Tibial artery (tissue), 4 donors: ENCODE results near the gene NEB.

Source experiments
- DNase-seq, 2 donors: peaks; one replicate each; pipeline ENCODE4 v3.0.0-alpha.2; 2019
- H3K27ac ChIP-seq, 2 donors: fragments of 200-600 bp; sonication (generic) in 1 of 2; 1 replicate in 1 of 2; 2 replicates in 1 of 2; pipeline ENCODE4 v1.5.1; 2018 to 2019; ENCODE audit warnings: mild to moderate bottlenecking in 1 of 2
- H3K27me3 ChIP-seq, 2 donors: fragments of 200-600 bp; sonication (generic) in 1 of 2; one replicate each; pipeline versions ENCODE4 v1.5.1 to v1.6.0; 2016 to 2019
- H3K36me3 ChIP-seq, 3 donors: fragments of 200-600 bp; sonication (generic) in 2 of 3; one replicate each; pipeline ENCODE4 v1.5.1; 2016 to 2019; ENCODE audit warnings: mild to moderate bottlenecking in 2 of 3
- H3K4me1 ChIP-seq, 4 donors: fragments of 200-600 bp; sonication (generic) in 2 of 4; 1 replicate in 3 of 4; 2 replicates in 1 of 4; pipeline ENCODE4 v1.5.1; 2016 to 2019
- H3K4me3 ChIP-seq, 2 donors: fragments of 200-600 bp; sonication (generic) in 1 of 2; 1 replicate in 1 of 2; 2 replicates in 1 of 2; pipeline ENCODE4 v1.5.1; 2018 to 2019; ENCODE audit warnings: mild to moderate bottlenecking in 2 of 2
- H3K9me3 ChIP-seq, 3 donors: fragments of 200-600 bp; sonication (generic) in 1 of 3; one replicate each; pipeline ENCODE4 v1.5.1; 2016 to 2019
- intact Hi-C: fragments of 100-400 bp; cut with DNase I; formaldehyde crosslinking; loops from one replicate; pipeline ENCODE4 v1.15.0; 2023; ENCODE audit warnings: low total_unique reads
- TF ChIP-seq, protein P1 (sequence below), 2 experiments: fragments of 200-600 bp in 1 of 2; fragments of 450-650 bp in 1 of 2; IDR thresholded peaks; one replicate each; pipeline ENCODE4 v1.5.1; 2017 to 2019; ENCODE audit warnings: antibody characterized with exemption in 2 of 2, mild to moderate bottlenecking in 1 of 2, moderate library complexity in 1 of 2

The NEB gene

DNA sequence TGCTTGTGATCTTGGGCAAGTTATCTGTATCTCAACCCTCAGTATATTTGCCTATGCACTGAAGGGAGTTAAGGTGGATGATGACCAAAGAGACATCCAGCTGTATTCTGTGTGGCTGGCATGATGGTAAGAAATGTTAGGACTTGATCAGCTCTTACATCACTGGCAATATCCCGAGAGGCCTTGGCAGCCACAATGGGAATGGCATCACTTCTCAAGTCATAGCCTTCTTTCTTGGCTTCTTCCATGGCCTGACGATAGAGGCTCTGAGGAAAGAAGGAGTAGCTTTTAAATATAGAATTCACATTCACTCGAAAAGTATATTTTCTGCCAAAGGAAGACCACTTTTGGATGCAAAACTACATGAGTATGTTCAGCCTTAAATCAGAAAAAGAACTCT, 113.5 kb downstream of the NEB start:
- Histone ChIP-seq H3K27ac (no peak overlapping the region), H3K36me3 (no peaks in the 10 kb centered on the region), H3K4me1 (no peaks in the 10 kb centered on the region), H3K9me3 (no peaks in the 10 kb centered on the region), H3K27me3 (no peaks in the 10 kb centered on the region), H3K4me3 (no peak overlapping the region)
- no peak for DNase-seq
- intact Hi-C loops: no loop called here
- TF ChIP-seq, protein P1, sequence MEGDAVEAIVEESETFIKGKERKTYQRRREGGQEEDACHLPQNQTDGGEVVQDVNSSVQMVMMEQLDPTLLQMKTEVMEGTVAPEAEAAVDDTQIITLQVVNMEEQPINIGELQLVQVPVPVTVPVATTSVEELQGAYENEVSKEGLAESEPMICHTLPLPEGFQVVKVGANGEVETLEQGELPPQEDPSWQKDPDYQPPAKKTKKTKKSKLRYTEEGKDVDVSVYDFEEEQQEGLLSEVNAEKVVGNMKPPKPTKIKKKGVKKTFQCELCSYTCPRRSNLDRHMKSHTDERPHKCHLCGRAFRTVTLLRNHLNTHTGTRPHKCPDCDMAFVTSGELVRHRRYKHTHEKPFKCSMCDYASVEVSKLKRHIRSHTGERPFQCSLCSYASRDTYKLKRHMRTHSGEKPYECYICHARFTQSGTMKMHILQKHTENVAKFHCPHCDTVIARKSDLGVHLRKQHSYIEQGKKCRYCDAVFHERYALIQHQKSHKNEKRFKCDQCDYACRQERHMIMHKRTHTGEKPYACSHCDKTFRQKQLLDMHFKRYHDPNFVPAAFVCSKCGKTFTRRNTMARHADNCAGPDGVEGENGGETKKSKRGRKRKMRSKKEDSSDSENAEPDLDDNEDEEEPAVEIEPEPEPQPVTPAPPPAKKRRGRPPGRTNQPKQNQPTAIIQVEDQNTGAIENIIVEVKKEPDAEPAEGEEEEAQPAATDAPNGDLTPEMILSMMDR (IDR thresholded peaks at IDR 0.05): no peak

DNA sequence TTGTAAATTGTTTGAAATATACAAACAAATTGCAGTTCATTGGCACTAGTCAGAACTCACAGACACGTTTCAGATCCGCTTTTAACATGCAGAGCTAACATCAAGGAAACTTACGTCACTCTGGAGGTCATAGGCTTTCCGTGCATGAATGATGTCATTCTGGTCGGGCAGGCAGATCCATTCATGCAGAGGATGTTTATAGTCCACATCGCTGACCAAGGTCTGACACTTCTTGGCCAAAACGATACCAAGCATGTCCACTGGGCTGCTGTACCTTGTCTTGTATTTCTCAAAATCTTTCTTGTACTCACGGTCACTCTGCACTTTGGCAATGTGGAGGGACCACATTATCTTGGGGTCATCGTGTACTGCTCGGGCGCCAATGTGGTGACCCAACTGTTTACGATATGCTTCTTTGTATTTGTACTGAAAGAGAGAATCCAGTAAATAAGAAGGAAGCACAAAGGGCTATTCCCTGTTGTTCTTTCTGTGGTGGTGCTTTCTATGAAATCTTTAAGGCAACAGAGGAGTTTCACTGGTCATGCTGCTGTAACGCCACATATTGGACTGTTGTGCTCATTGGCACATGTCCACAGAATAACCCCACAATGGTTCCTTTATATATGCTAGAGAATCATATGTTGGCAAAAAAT, 114.8 kb downstream of the NEB start:
- H3K27me3 ChIP-seq: no peaks in the 10 kb centered on the region
- H3K36me3 ChIP-seq: no peaks in the 10 kb centered on the region
- no peaks in the 10 kb centered on the region for H3K4me1 ChIP-seq
- no peak overlapping the region for H3K4me3 ChIP-seq
- no peak for DNase-seq
- H3K9me3 ChIP-seq: no peaks in the 10 kb centered on the region
- no peak overlapping the region for H3K27ac ChIP-seq
- TF ChIP-seq, protein P1 (IDR thresholded peaks at IDR 0.05): no peak
- intact Hi-C loops: no loop called here

DNA sequence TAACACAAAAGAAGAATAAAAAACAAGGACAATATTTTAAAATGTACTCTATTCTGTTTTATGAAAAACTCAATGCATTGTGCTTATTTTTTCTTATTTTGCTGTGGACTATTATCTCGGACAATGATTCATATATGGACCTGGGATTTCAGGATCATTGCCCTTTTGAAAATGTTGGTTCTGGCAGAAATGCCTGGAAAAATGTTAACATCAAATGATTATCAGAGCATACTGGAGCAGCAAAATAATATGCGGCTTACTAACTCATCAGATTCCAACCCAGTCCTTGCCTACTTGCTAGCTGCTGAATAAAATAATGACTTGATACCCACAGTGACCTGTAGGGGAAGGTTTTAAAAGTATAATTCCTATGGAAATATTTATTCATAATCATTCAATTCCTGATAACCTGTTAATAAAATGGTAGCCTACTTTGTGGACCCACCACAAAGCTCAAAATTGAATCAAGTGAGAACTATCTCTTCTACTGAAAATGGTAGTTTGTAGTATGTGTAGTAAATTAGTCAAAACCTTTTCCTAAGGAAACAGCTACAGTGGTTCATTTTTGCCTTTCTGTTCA, 117.4 kb downstream of the NEB start:
- Histone ChIP-seq H3K27me3 (no peaks in the 10 kb centered on the region), H3K4me1 (no peaks in the 10 kb centered on the region), H3K27ac (no peak overlapping the region), H3K36me3 (no peaks in the 10 kb centered on the region), H3K4me3 (no peak overlapping the region), H3K9me3 (no peaks in the 10 kb centered on the region)
- DNase-seq: no peak
- TF ChIP-seq, protein P1 (IDR thresholded peaks at IDR 0.05): no peak
- intact Hi-C loops: no loop called here

DNA sequence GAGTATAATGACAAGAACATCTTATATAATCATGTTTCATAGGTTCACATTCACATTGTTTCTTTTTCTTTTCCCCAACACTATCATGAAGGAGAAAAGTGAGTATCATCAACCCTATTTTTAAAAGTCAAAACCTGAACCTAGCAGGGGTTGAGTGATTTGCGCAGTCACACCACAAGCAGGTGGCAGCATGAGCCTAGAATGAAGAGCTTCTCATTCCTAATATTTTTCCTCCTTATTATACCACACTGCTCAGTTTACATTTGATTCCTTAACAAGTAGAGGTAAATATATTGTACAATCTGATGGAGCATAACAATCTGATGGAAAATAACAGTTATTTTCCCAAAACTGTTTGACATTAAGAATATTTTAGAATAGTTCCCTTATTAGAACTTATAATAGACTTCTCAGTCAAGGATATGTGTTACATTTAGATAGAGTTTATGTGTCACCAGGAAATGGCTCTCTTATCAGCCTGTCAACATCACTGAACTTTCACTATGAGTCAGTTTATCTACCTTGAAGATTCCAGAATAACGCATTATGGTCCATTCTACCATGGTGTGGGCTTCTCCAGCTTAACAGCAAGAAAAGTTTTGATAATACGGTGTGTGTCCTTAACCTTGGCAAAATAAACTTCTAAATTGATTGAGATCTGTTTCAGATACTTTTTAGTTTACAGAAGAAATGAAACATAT, 119.5 kb downstream of the NEB start:
- DNase-seq: no peak
- H3K9me3 ChIP-seq: no peaks in the 10 kb centered on the region
- no peak overlapping the region for H3K4me3 ChIP-seq
- H3K27me3 ChIP-seq: no peaks in the 10 kb centered on the region
- H3K27ac ChIP-seq: no peak overlapping the region
- TF ChIP-seq, protein P1 (IDR thresholded peaks at IDR 0.05): peak in 1 of 2 experiments; percentile 25
- H3K4me1 ChIP-seq: no peaks in the 10 kb centered on the region
- no peaks in the 10 kb centered on the region for H3K36me3 ChIP-seq
- intact Hi-C loops: no loop called here

DNA sequence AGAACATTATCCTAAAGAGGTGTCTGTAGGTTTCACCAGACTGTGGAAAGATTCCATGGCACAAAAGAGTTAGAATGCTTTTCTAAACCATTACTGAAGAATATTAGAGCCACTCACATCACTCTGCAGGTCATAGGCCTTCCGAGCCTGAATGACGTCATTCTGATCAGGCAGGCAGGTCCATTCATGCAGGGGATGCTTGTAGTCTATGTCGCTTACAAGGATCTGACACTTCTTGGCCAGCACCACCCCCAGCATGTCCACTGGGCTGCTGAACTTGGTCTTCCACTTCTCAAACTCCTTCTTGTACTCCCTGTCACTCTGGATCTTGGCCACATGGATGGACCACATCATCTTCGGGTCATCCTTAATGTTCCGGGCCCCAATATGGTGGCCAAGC, 120.1 kb downstream of the NEB start:
- H3K4me3 ChIP-seq: no peak overlapping the region
- TF ChIP-seq, protein P1 (IDR thresholded peaks at IDR 0.05): no peak
- no peaks in the 10 kb centered on the region for H3K27me3 ChIP-seq
- H3K36me3 ChIP-seq: no peaks in the 10 kb centered on the region
- intact Hi-C loops: no loop called here
- no peak for DNase-seq
- H3K4me1 ChIP-seq: no peaks in the 10 kb centered on the region
- H3K9me3 ChIP-seq: no peaks in the 10 kb centered on the region
- no peak overlapping the region for H3K27ac ChIP-seq
